ENCODE data around the gene CD99.
"Not testable (repeated sequence)": the region's sequence is repeated elsewhere in the genome, so short reads cannot be mapped to it uniquely, and the experiment has no call there.

The CD99 gene

GRCh38 chrX:2662586-2662985 lies 28.5 kb upstream of the CD99 start:
- no peak for TF ChIP-seq ZNF274 (IDR thresholded peaks at IDR 0.05; ENCODE audit: low read depth, low read length)

DNA sequence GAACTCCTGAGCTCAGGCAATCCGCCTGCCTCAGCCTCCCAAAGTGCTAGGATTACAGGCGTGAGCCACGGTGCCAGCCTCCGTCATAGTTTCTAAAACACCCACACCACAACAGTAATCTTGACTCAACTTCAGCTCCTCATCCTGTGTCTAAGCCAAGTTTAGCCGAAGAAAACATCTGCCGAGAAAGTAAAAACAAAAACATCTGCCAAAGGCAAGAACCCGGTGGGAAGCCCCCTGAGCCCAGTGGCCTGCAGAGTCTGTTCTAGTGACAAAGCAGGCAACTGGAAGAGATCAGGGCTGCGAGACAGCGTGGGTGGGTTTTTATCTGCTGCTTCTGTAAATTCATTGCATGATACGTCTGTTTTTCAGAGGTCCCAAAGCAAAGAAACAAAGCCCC lies 26.6 kb upstream of the CD99 start:
- TF ChIP-seq ZNF274 (IDR thresholded peaks at IDR 0.05; ENCODE audit: low read depth, low read length) = no peak
- no peak overlapping the region for H3K4me3 ChIP-seq (ENCODE audit: low read length)

More at GRCh38 chrX:2662586-2662985, 28.5 kb upstream of the CD99 start:
- no peak overlapping the region for H3K4me3 ChIP-seq (ENCODE audit: low read length)

- no peak overlapping the region for H3K4me3 ChIP-seq (ENCODE audit: low read length)
- no peak for TF ChIP-seq ZNF274 (IDR thresholded peaks at IDR 0.05; ENCODE audit: low read depth, low read length)
Measured at GRCh38 chrX:2665387-2666304, 25.4 kb upstream of the CD99 start.

- H3K4me3 ChIP-seq (ENCODE audit: low read length) = no peak overlapping the region
- TF ChIP-seq ZNF274 (IDR thresholded peaks at IDR 0.05; ENCODE audit: low read depth, low read length) = no peak
Measured at GRCh38 chrX:2666491-2666890, 24.6 kb upstream of the CD99 start.

GRCh38 chrX:2670978-2671377 lies 20.1 kb upstream of the CD99 start:
- H3K4me3 ChIP-seq (ENCODE audit: low read length) = no peak overlapping the region
- TF ChIP-seq ZNF274 (IDR thresholded peaks at IDR 0.05; ENCODE audit: low read depth, low read length) = no peak

- no peak overlapping the region for H3K4me3 ChIP-seq (ENCODE audit: low read length)
- no peak for TF ChIP-seq ZNF274 (IDR thresholded peaks at IDR 0.05; ENCODE audit: low read depth, low read length)
Measured at GRCh38 chrX:2672084-2672483, 19.0 kb upstream of the CD99 start.

DNA sequence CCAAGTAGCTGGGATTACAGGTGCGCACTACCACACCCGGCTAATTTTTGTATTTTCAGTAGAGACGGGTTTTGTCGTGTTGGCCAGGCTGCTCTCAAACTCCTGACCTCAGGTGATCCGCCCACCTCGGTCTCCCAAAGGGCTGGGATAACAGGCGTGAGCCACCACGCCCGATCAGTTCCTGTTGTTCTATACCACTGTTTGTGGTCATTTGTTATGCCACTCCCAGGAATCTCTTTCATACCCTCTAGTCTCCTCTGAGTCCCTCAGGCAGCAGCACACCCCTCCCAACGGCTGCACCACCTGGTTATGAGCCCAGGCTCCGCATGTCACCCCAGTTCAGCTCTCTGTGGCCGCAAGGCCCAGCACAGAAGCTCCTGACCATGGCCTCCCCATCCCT lies 17.5 kb upstream of the CD99 start:
- TF ChIP-seq ZNF274 (IDR thresholded peaks at IDR 0.05; ENCODE audit: low read depth, low read length) = no peak
- no peak overlapping the region for H3K4me3 ChIP-seq (ENCODE audit: low read length)

GRCh38 chrX:2675657-2676200 lies 15.4 kb upstream of the CD99 start:
- H3K4me3 ChIP-seq (ENCODE audit: low read length) = not testable (repeated sequence)

DNA sequence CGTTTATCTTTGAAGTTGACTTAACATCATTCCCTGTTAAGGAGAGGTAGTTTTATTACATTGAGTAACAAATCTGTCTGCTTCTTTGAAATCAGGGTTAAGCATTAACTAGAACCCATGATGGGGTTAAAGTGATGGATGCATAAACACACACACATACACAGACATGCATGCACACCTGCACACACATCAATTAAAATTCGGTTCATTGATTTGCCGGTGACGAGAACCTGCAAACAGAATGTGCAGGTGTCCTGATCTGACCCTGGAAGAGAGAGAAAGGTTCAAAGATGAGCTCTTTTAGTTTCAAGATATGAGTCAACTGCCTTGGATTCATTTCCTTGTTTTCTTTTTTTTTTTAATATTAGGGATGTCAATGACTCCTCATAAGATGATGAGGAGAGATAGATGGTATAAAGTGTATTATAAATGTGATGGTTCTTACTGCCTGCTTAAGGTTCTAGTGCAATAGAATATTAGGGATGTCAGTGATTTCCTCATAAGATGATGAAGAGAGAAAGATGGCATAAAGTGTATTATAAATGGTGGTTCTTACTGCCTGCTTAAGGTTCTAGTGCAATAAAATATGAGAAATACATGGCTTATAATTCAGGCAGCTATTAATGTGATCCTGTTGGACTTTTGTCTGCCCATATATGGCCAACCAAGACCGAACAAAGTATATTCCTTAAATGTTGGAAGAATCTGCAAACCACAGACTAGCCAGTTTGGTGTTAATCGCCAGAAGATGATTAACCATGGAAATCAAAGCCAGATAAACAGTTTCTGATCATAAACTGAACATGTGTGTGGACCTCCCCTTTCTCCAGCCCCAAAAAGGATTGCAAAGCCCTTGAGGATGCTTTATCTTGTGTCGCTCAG lies 14.1 kb upstream of the CD99 start:
- no peak overlapping the region for H3K4me3 ChIP-seq (ENCODE audit: low read length)
- TF ChIP-seq ZNF274 (IDR thresholded peaks at IDR 0.05; ENCODE audit: low read depth, low read length) = no peak

DNA sequence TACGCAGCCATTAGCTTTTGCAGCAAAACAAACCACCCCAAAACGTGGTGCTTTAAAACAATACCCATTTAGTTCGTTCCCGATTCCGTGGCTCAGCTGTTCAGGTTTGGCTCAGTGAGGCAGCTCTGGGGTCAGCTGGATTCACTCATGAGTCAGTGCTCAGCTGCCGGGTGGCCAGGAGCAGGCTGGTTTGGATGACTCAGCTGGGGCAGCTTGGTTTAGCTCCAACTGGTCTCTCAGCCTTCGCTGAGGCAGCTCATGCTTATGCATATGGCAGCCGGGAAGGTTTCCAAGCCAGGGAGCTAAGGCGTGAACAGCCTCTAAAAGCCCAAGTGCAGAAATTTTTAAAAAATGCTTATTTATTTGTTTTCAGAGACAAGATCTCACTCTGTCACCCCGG lies 13.3 kb upstream of the CD99 start:
- TF ChIP-seq ZNF274 (IDR thresholded peaks at IDR 0.05; ENCODE audit: low read depth, low read length) = no peak
- H3K4me3 ChIP-seq (ENCODE audit: low read length) = no peak overlapping the region

GRCh38 chrX:2678583-2678982 lies 12.5 kb upstream of the CD99 start:
- TF ChIP-seq ZNF274 (IDR thresholded peaks at IDR 0.05; ENCODE audit: low read depth, low read length) = no peak
- H3K4me3 ChIP-seq (ENCODE audit: low read length) = no peak overlapping the region

DNA sequence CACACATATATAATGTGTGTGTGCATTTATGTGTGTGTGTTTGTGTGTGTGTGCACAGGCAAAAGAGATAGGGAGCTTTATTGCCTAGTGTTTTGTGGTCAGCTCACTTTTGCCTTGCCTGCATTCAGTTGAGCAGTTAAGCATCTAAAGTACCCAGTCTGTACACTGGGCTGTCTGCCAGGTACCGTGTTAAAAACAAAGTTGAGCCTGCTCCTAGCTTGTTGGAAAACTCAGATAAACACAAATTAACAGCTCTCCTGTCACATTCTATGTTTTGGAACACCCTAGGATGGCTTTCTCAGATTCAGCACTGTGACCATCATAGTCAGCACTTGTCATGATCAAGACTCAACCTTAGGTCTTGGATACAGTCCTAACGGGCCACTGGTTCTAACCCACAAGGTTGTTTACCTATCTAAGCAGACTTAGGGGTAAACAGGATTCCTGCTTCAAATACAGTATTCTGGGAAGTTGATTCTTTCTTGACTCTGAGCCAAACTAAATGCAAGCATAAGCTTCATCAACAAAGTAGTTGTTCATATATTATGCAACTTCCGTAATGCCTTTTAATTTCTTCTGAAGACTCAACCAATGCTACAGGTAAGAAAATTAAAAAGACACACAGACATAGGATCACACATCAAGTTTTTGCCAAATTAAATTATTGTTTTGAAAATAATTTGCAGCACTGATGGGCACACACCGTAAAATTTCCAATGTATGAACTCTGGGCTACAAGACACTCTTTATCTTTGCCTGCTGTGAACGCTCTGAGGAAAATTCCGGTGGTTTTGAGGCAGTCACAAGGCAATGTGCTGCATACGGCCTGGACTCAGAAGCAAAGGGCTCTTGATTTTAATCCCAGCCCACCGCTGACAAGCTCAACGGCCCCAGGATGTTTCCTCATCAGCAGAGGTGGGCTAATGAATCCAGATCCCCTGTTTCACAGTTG lies 11.3 kb upstream of the CD99 start:
- TF ChIP-seq ZNF274 (IDR thresholded peaks at IDR 0.05; ENCODE audit: low read depth, low read length) = no peak
- no peak overlapping the region for H3K4me3 ChIP-seq (ENCODE audit: low read length)

DNA sequence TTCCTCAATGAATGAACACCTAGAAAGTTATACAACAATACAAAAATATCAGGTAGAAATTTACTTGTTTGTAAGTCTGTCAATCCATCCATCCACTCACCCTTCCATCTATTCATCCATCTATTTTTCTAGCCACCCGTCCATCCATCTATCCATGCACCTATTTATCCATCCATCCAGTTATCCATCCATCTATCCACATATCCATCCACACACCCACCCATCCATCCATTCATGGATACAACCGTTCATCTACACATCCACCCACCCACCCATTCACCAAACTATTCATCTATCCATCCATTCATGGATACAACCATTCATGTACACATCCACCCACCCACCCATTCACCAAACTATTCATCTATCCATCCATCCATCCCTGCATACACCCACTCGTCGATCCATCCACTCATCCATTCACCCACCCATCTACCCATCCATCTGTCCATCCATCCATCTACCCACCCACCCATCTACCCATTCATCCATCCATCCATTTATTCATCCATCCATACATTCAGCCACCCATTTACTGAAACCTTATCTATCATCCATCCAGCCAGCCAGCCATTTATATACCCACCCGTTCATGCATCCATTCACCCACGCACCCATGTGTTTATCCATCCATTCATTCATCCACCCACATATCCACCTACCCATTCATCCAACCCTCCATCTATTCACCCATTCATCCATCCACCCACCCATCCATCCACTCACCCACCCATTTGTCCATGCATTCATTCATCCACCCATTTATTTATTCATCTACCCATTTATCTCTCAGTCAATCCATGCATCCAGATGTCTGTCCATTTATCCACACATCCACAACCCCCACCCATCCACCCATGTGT lies 10.4 kb upstream of the CD99 start:
- no peak overlapping the region for H3K4me3 ChIP-seq (ENCODE audit: low read length)
- no peak for TF ChIP-seq ZNF274 (IDR thresholded peaks at IDR 0.05; ENCODE audit: low read depth, low read length)

All from GM08714 (cell line).